ENCODE data around the gene TXNDC2. TPM values are rescaled to one million over a fixed set of nuclear protein-coding genes. Genes with fewer than 3 reads are reported as not detected.
A peak's percentile ranks its signal among the peaks of the same experiment; 100 is the strongest.

Gene TXNDC2
- total RNA-seq, 4 donors from 2014 or later, result 0.07 to 0.24 TPM; not detected in 2

DNA sequence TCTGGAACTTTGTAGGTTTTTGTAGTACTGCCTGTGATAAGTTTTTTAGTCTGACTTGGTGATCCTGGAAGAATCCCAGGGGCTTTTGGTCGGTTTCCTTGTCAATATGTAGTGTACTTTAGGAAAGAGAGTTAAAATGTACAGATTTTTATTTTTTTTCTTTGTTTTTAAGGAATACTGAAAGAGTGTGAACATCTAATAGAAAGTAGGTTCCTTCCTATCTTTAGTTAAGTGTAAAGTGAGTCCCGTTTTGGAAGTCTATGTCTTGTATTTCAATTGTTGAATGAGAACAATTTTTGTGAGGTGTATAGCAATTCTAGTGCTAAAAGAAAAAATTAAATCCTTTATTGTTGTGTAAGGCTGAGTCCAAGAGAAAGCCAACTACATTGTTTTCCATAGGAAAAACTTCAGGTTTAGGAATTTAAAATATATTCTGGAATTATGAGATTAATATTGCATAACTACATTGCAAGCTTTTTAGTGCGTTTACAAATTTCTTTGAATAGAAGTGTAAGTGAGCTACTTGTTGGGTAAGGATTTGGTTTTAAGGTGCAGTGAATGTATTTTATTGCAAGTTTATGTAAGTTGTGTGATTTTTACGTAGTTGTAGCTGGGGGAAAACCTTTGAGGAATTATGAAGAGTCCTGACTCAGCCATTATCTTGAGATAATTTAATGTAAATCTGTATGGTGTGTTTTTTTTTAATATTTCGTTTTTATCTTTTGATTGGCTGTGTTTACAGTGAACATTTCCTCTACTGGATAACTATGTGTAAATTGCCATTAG is 29.7 kb downstream of the TXNDC2 start:
- H3K4me1 ChIP-seq, result peaks cover 0 to 8% of the 10 kb centered on the region in 2 donors
- peak overlapping the region; percentile 99 to 100 for H3K27ac ChIP-seq
- H3K9me3 ChIP-seq, result no peaks in the 10 kb centered on the region
- DNase-seq, result no peak
- no peak for TF ChIP-seq POLR2A (IDR thresholded peaks at IDR 0.05)
- TF ChIP-seq, protein P1, sequence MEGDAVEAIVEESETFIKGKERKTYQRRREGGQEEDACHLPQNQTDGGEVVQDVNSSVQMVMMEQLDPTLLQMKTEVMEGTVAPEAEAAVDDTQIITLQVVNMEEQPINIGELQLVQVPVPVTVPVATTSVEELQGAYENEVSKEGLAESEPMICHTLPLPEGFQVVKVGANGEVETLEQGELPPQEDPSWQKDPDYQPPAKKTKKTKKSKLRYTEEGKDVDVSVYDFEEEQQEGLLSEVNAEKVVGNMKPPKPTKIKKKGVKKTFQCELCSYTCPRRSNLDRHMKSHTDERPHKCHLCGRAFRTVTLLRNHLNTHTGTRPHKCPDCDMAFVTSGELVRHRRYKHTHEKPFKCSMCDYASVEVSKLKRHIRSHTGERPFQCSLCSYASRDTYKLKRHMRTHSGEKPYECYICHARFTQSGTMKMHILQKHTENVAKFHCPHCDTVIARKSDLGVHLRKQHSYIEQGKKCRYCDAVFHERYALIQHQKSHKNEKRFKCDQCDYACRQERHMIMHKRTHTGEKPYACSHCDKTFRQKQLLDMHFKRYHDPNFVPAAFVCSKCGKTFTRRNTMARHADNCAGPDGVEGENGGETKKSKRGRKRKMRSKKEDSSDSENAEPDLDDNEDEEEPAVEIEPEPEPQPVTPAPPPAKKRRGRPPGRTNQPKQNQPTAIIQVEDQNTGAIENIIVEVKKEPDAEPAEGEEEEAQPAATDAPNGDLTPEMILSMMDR (IDR thresholded peaks at IDR 0.05), result no peak
- intact Hi-C loops (cut with DNase I; ENCODE audit: low total_unique reads), result no loop called here
- no peaks in the 10 kb centered on the region for H3K36me3 ChIP-seq
- H3K27me3 ChIP-seq, result no peaks in the 10 kb centered on the region
- peak overlapping the region; percentile 80 to 90 for H3K4me3 ChIP-seq

DNA sequence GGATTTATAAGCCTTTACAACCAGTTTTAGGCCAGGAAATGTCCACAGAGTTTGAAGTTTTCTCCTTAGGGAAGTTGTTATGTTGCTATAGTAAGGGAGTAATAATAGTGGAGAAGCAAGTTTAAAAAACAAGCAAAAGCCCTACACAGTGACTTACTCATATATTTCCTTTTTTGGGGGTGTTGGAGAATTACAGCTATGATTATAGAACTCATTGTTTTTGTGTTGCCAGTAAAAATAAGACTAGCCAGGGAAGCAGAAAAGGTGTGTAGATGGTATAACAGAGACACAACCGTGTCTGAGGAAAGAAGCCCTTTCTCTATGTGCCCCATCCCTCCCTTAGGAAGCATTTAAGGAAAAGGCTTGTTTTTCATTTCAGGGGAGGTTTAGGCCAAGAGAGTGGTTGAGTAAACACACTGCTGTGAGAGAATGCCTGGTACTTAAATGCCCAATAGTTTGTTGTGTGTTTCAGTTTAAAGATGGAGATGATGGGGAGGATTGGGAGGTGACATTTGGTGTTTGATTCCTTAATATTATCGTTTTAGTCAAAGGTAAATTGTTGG is 30.4 kb downstream of the TXNDC2 start:
- Histone ChIP-seq H3K27ac (peak overlapping the region; percentile 99 to 100), H3K36me3 (no peaks in the 10 kb centered on the region), H3K4me1 (peaks cover 0 to 8% of the 10 kb centered on the region in 2 donors), H3K27me3 (no peaks in the 10 kb centered on the region), H3K4me3 (peak overlapping the region; percentile 80 to 90), H3K9me3 (no peaks in the 10 kb centered on the region)
- TF ChIP-seq, protein P1 (IDR thresholded peaks at IDR 0.05), result no peak
- no peak for TF ChIP-seq POLR2A (IDR thresholded peaks at IDR 0.05)
- intact Hi-C loops (cut with DNase I; ENCODE audit: low total_unique reads), result no loop called here
- no peak for DNase-seq

DNA sequence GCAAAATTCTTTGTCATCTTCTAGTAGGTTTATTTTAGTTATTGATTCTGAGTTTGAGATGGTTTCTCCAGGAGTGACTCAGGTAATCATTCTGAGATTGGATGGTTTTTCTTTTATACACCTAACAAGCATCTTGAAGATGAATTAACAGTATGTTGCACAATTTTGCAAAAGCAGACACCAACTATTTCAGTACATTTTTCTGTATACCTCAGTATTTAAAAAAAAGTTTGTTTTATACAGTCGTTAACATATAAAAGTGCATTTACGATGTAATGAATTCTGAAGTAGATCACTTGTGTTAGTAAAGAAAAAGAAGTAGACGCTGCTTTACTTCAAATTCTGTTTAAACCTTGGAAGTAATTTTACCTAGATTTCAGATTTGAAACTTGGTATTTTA is 31.0 kb downstream of the TXNDC2 start:
- Histone ChIP-seq H3K36me3 (no peaks in the 10 kb centered on the region), H3K27ac (peak overlapping the region in 1 of 2 donors; percentile 100), H3K4me3 (no peak overlapping the region), H3K27me3 (no peaks in the 10 kb centered on the region), H3K9me3 (no peaks in the 10 kb centered on the region), H3K4me1 (peaks cover 0 to 8% of the 10 kb centered on the region in 2 donors)
- TF ChIP-seq, protein P1 (IDR thresholded peaks at IDR 0.05), result no peak
- no peak for TF ChIP-seq POLR2A (IDR thresholded peaks at IDR 0.05)
- intact Hi-C loops (cut with DNase I; ENCODE audit: low total_unique reads), result no loop called here
- DNase-seq, result no peak

DNA sequence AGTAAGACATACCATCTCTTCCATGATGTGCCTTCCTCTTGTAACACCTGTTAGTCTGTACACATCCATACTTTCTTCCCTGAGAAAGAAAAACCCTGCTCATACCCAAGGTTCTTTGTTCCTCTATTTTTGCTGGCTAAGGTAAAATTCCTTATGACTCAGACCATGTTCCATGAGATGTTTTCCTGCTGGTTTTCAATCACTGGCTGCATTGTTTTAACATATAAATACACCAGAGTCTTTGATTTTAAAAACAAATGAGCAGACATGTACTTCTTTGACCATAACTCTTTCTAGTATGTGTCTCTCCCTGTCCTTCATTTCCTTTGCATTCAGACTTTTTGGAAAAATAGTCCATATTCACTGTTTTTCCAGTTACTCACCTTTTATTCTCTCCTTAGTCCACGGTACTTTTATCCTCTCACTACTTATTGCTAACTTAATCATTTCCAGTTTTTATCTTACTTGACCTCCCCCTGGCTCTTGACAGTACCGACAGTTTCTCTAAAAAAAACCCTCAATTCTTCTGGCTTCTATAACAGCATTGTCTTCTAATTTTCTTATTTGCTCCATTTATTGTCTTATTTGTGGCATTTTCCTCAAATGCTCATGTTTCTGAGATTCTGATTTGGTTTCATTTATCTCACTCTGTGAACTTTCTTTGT is 32.4 kb downstream of the TXNDC2 start:
- Histone ChIP-seq H3K4me1 (peaks cover 0 to 8% of the 10 kb centered on the region in 2 donors), H3K36me3 (no peaks in the 10 kb centered on the region), H3K9me3 (no peaks in the 10 kb centered on the region), H3K27me3 (no peaks in the 10 kb centered on the region), H3K27ac (peak overlapping the region in 1 of 2 donors; percentile 100), H3K4me3 (no peak overlapping the region)
- TF ChIP-seq, protein P1 (IDR thresholded peaks at IDR 0.05), result no peak
- no peak for TF ChIP-seq POLR2A (IDR thresholded peaks at IDR 0.05)
- DNase-seq, result no peak
- intact Hi-C loops (cut with DNase I; ENCODE audit: low total_unique reads), result no loop called here

All from uterus (tissue), 4 donors.